HepG2 (cell line): Measurements from ENCODE around the gene PFKP. TPM values are rescaled to one million over a fixed set of nuclear protein-coding genes. Genes with fewer than 3 reads are reported as not detected.

Experiments used
- ATAC-seq: fragments of 200-7000 bp; cut with Tn5 transposase; 3 replicates; pipeline ENCODE4 v1.9.1; 2020; ENCODE audit warnings: mild to moderate bottlenecking, moderate library complexity
- BruUV-seq: library from RNA; stranded (reverse); fragments of 400-500 nt; replicated peaks from 2 replicates; lab custom pipeline; 2021; lab: Mats Ljungman, UMichigan
- CTCF ChIA-PET: fragments of 300-600 bp; formaldehyde crosslinking; extraction: SDS; loops from one replicate; lab custom pipeline; 2021; ENCODE audit warnings: low total read pairs, inconsistent platforms, low intra/inter-chr PET ratio; lab: Yijun Ruan, JAX
- POLR2A ChIA-PET: fragments of 350-600 bp; sonication (Branson Sonifier 250); formaldehyde crosslinking; loops from one replicate; lab custom pipeline; 2020; ENCODE audit warnings: antibody characterized with exemption, inconsistent platforms; lab: Yijun Ruan, JAX
- DNase-seq: peaks from one replicate; pipeline ENCODE4 v3.0.0-alpha.2; 2015; ENCODE audit warnings: low spot score
- FAIRE-seq: peaks from 3 replicates; lab custom pipeline; 2011; peaks lifted over from hg19 to GRCh38; lab: Jason Lieb, UNC
- H2AFZ ChIP-seq: one replicate; pipeline ENCODE4 v1.6.1; 2011; ENCODE audit warnings: low read length, inconsistent platforms
- H3K27ac ChIP-seq: fragments of 300-600 bp; 3 replicates; pipeline ENCODE4 v1.8.0; 2011; ENCODE audit warnings: mixed run types, mild to moderate bottlenecking, mixed read lengths, low read length, inconsistent platforms; ENCODE audit not compliant: insufficient read depth; ENCODE audit errors: extremely low read length
- H3K27me3 ChIP-seq, 2 experiments: fragments of 200-600 bp in 1 of 2; 2 replicates in 1 of 2; 3 replicates in 1 of 2; pipeline versions ENCODE4 v1.6.0 to v1.8.0; 2011; ENCODE audit warnings: low read length in 2 of 2, mild to moderate bottlenecking in 2 of 2, moderate library complexity in 2 of 2, inconsistent platforms in 1 of 2; ENCODE audit not compliant: insufficient read depth in 2 of 2, control insufficient read depth in 1 of 2
- H3K36me3 ChIP-seq, 2 experiments: fragments of 200-600 bp in 1 of 2; replicated peaks in 1 of 2; 2 replicates in 1 of 2; 3 replicates in 1 of 2; pipeline versions ENCODE4 v1.5.1 to v1.8.0; 2011; ENCODE audit warnings: low read length in 2 of 2, inconsistent platforms in 1 of 2; ENCODE audit not compliant: insufficient read depth in 2 of 2, control insufficient read depth in 1 of 2
- H3K4me1 ChIP-seq: 2 replicates; pipeline ENCODE4 v1.5.1; 2012; ENCODE audit warnings: low read length, inconsistent platforms; ENCODE audit not compliant: insufficient read depth
- H3K4me2 ChIP-seq: 2 replicates; pipeline ENCODE4 v1.6.0; 2011; ENCODE audit warnings: low read depth, low read length, inconsistent platforms
- H3K4me3 ChIP-seq, 3 experiments: fragments of 200-600 bp in 1 of 3; sonication (generic), shearing (Covaris generic) in 1 of 3; replicated peaks in 1 of 3; 2 replicates each; pipeline ENCODE4 v1.5.1; 2011 to 2016; ENCODE audit warnings: low read length in 3 of 3, inconsistent platforms in 2 of 3, low read depth in 2 of 3, mild to moderate bottlenecking in 2 of 3, control low read depth in 1 of 3, mixed read lengths in 1 of 3; ENCODE audit not compliant: insufficient read depth in 1 of 3
- H3K79me2 ChIP-seq: one replicate; pipeline ENCODE4 v1.6.1; 2011; ENCODE audit warnings: low read length, inconsistent platforms; ENCODE audit not compliant: insufficient read depth
- H3K9ac ChIP-seq: 2 replicates; pipeline ENCODE4 v1.6.0; 2011; ENCODE audit warnings: mild to moderate bottlenecking, low read depth, low read length, inconsistent platforms; ENCODE audit not compliant: insufficient read depth
- H3K9me3 ChIP-seq: 2 replicates; pipeline ENCODE4 v1.5.1; 2012; ENCODE audit warnings: mild to moderate bottlenecking, low read length
- H4K20me1 ChIP-seq: 2 replicates; pipeline ENCODE4 v1.6.0; 2011; ENCODE audit warnings: inconsistent platforms, mild to moderate bottlenecking, low read length, moderate library complexity; ENCODE audit not compliant: insufficient read depth
- HHEX ChIP-seq: IDR thresholded peaks from 2 replicates; pipeline ENCODE4 v1.6.1; 2016; ENCODE audit warnings: control low read depth
- IKZF4 ChIP-seq: sonication (generic); formaldehyde crosslinking; IDR thresholded peaks from 2 replicates; pipeline ENCODE4 v1.5.1; 2020; ENCODE audit warnings: borderline replicate concordance, mild to moderate bottlenecking, low read depth, missing genetic modification reagents; ENCODE audit errors: not compliant biosample characterization
- KDM3A ChIP-seq: IDR thresholded peaks from 2 replicates; pipeline ENCODE4 v1.6.1; 2018; ENCODE audit warnings: low read depth, missing compliant biosample characterization
- MAZ ChIP-seq, 2 experiments: sonication (generic) in 1 of 2; formaldehyde crosslinking in 1 of 2; IDR thresholded peaks; 2 replicates each; pipeline versions ENCODE4 v1.5.0 to v1.6.1; 2012 to 2020; ENCODE audit warnings: low read depth in 2 of 2, mild to moderate bottlenecking in 2 of 2, borderline replicate concordance in 1 of 2, improper control_type of control experiment in 1 of 2, low read length in 1 of 2, missing genetic modification reagents in 1 of 2, moderate library complexity in 1 of 2
- NFIB ChIP-seq: sonication (generic); formaldehyde crosslinking; IDR thresholded peaks from 2 replicates; pipeline ENCODE4 v1.9.0; 2021; ENCODE audit warnings: missing genetic modification reagents, mild to moderate bottlenecking, borderline replicate concordance
- PHF8 ChIP-seq: sonication (generic); formaldehyde crosslinking; IDR thresholded peaks from 2 replicates; pipeline ENCODE4 v1.5.0; 2020; ENCODE audit warnings: missing genetic modification reagents
- SIN3B ChIP-seq: fragments of 150-350 bp; IDR thresholded peaks from 2 replicates; pipeline ENCODE4 v1.6.1; 2014; ENCODE audit warnings: low read length
- ZBTB21 ChIP-seq: sonication (generic); formaldehyde crosslinking; IDR thresholded peaks from 2 replicates; pipeline ENCODE4 v1.4.0; 2020; ENCODE audit warnings: missing genetic modification reagents
- ZNF143 ChIP-seq: sonication (generic); formaldehyde crosslinking; IDR thresholded peaks from 2 replicates; pipeline ENCODE4 v1.4.0; 2020; ENCODE audit warnings: missing genetic modification reagents
- ZNF878 ChIP-seq: sonication (generic); formaldehyde crosslinking; IDR thresholded peaks from 2 replicates; pipeline ENCODE4 v1.8.1; 2023; ENCODE audit warnings: mild to moderate bottlenecking, missing genetic modification reagents, moderate library complexity
- WGBS: methylation state at CpG from one replicate; pipeline ENCODE4 v1.1.6; 2017; ENCODE audit warnings: low lambda C conversion rate; 5-methylcytosine and 5-hydroxymethylcytosine counted together
- in situ Hi-C: cut with HindIII; loops from 2 replicates; pipeline ENCODE4 v1.10.0; 2017; ENCODE audit warnings: low pct_unique_long_range_greater_than_20kb; ENCODE audit not compliant: extremely low pct_ligation_motif_present
- intact Hi-C: fragments of 100-400 bp; cut with micrococcal nuclease; formaldehyde crosslinking; loops from one replicate; pipeline ENCODE4 v1.10.0; 2022; ENCODE audit not compliant: unreplicated experiment
- polyA plus RNA-seq, 8 experiments: library from polyadenylated mRNA; depleted of rRNA in 3 of 8; stranded (reverse) in 7 of 8; unstranded in 1 of 8; fragments of >200 nt; fragmentation: Illumina TruSeq in 4 of 8; extraction: Trizol in 4 of 8; gene quantifications; 2 replicates each; pipeline versions ENCODE4 v1.2.1 to v1.2.3, GENCODE V29; 2011 to 2016; ENCODE audit warnings: low read depth in 4 of 8, missing spikeins in 1 of 8, mixed read lengths in 1 of 8; ENCODE audit not compliant: insufficient read depth in 1 of 8
- total RNA-seq, 5 experiments: library from RNA; depleted of rRNA; stranded (reverse); fragments of >200 nt; fragmentation: Illumina TruSeq; extraction: Trizol; gene quantifications; 2 replicates each; pipeline ENCODE4 v1.2.3, GENCODE V29; 2016; ENCODE audit warnings: low read depth in 1 of 5
- TF ChIP-seq, protein P1 (sequence below): sonication (generic); formaldehyde crosslinking; IDR thresholded peaks from 2 replicates; pipeline ENCODE4 v1.4.0; 2020; ENCODE audit warnings: missing genetic modification reagents, borderline replicate concordance
- TF ChIP-seq, protein P2 (sequence below): sonication (generic); formaldehyde crosslinking; IDR thresholded peaks from 2 replicates; pipeline ENCODE4 v1.5.0; 2020; ENCODE audit warnings: mild to moderate bottlenecking, missing genetic modification reagents, borderline replicate concordance

The PFKP gene
- total and polyA plus RNA-seq, 2 of the 13 experiments (the other 11 are each of a cell fraction or from before 2014, with no cell fraction given) = 0.80 to 2.4 TPM

- in situ Hi-C loops = no loop called here
- H3K9me3 ChIP-seq = no peaks in the 10 kb centered on the region
- CTCF ChIA-PET = no interaction called here
- H4K20me1 ChIP-seq = no peaks in the 10 kb centered on the region
- ATAC-seq (no peak), FAIRE-seq (no peak), DNase-seq (no peak)
- H3K27ac ChIP-seq = no peak overlapping the region
- no TSS peak for BruUV-seq
- no peak overlapping the region for H3K4me3 ChIP-seq
- H3K4me2 ChIP-seq = no peak overlapping the region
- intact Hi-C loops = no loop called here
- no peaks in the 10 kb centered on the region for H3K79me2 ChIP-seq
- peaks cover 6% of the 10 kb centered on the region for H3K4me1 ChIP-seq
- POLR2A ChIA-PET = no interaction called here
- H3K36me3 ChIP-seq = no peaks in the 10 kb centered on the region
- WGBS = 88% methylated on average over 34 of the region's 57 CpGs
- no peak overlapping the region for H2AFZ ChIP-seq
- H3K27me3 ChIP-seq = peaks cover 0 to 8% of the 10 kb centered on the region in 2 experiments; a peak in 2 of 5 replicates
- TF ChIP-seq IKZF4 (CRISPR knock-in tag) (no peak), NFIB (CRISPR knock-in tag) (no peak), PHF8 (CRISPR knock-in tag) (no peak), SIN3B (no peak), MAZ (IDR thresholded peaks at IDR 0.05; ENCODE audit: borderline replicate concordance, low read depth, low read length) (no peak), MAZ (CRISPR knock-in tag; IDR thresholded peaks at IDR 0.05; ENCODE audit: low read depth) (no peak), ZNF143 (CRISPR knock-in tag) (no peak), HHEX (CRISPR knock-in tag) (no peak), ZNF878 (CRISPR knock-in tag) (no peak), ZBTB21 (CRISPR knock-in tag) (no peak), KDM3A (CRISPR knock-in tag) (no peak)
- TF ChIP-seq, protein P1, sequence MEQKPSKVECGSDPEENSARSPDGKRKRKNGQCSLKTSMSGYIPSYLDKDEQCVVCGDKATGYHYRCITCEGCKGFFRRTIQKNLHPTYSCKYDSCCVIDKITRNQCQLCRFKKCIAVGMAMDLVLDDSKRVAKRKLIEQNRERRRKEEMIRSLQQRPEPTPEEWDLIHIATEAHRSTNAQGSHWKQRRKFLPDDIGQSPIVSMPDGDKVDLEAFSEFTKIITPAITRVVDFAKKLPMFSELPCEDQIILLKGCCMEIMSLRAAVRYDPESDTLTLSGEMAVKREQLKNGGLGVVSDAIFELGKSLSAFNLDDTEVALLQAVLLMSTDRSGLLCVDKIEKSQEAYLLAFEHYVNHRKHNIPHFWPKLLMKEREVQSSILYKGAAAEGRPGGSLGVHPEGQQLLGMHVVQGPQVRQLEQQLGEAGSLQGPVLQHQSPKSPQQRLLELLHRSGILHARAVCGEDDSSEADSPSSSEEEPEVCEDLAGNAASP (CRISPR knock-in tag) = no peak
- TF ChIP-seq, protein P2, sequence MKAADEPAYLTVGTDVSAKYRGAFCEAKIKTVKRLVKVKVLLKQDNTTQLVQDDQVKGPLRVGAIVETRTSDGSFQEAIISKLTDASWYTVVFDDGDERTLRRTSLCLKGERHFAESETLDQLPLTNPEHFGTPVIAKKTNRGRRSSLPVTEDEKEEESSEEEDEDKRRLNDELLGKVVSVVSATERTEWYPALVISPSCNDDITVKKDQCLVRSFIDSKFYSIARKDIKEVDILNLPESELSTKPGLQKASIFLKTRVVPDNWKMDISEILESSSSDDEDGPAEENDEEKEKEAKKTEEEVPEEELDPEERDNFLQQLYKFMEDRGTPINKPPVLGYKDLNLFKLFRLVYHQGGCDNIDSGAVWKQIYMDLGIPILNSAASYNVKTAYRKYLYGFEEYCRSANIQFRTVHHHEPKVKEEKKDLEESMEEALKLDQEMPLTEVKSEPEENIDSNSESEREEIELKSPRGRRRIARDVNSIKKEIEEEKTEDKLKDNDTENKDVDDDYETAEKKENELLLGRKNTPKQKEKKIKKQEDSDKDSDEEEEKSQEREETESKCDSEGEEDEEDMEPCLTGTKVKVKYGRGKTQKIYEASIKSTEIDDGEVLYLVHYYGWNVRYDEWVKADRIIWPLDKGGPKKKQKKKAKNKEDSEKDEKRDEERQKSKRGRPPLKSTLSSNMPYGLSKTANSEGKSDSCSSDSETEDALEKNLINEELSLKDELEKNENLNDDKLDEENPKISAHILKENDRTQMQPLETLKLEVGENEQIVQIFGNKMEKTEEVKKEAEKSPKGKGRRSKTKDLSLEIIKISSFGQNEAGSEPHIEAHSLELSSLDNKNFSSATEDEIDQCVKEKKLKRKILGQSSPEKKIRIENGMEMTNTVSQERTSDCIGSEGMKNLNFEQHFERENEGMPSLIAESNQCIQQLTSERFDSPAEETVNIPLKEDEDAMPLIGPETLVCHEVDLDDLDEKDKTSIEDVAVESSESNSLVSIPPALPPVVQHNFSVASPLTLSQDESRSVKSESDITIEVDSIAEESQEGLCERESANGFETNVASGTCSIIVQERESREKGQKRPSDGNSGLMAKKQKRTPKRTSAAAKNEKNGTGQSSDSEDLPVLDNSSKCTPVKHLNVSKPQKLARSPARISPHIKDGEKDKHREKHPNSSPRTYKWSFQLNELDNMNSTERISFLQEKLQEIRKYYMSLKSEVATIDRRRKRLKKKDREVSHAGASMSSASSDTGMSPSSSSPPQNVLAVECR (CRISPR knock-in tag) = no peak
- TF ChIP-seq, all 625 proteins: peak for 0
- H3K9ac ChIP-seq = no peak overlapping the region
Observed at GRCh38 chr10:3068968-3069737, 1.8 kb downstream of the PFKP start.
